GM23338 (cell line): ENCODE results near the gene MRO. TPM values are rescaled to one million over a fixed set of nuclear protein-coding genes. Genes with fewer than 3 reads are reported as not detected.

Source experiments
- ATAC-seq: fragments of 200-7000 bp; cut with Tn5 transposase; 3 replicates; pipeline ENCODE4 v1.9.1; 2020
- DNase-seq: peaks from one replicate; pipeline ENCODE4 v3.0.0-alpha.2; 2015; ENCODE audit warnings: low spot score
- H2AFZ ChIP-seq: fragments of 200-600 bp; sonication (generic); 2 replicates; pipeline ENCODE4 v1.8.0; 2016; ENCODE audit warnings: antibody characterized with exemption, mild to moderate bottlenecking, moderate library complexity
- H3F3A ChIP-seq: fragments of 200-600 bp; sonication (generic); replicated peaks from 2 replicates; pipeline ENCODE4 v1.8.0; 2017; ENCODE audit warnings: antibody characterized with exemption, mixed run types, low read depth
- H3K27ac ChIP-seq: fragments of 200-600 bp; sonication (generic); 2 replicates; pipeline ENCODE4 v1.6.1; 2016; ENCODE audit warnings: low read depth
- H3K27me3 ChIP-seq: fragments of 200-600 bp; sonication (generic); 2 replicates; pipeline ENCODE4 v1.8.0; 2016; ENCODE audit warnings: mild to moderate bottlenecking, mixed run types, moderate library complexity; ENCODE audit not compliant: insufficient read depth
- H3K36me3 ChIP-seq: fragments of 200-600 bp; sonication (generic); 2 replicates; pipeline ENCODE4 v1.8.0; 2016; ENCODE audit warnings: mild to moderate bottlenecking; ENCODE audit not compliant: insufficient read depth
- H3K4me1 ChIP-seq: fragments of 200-600 bp; sonication (generic); 2 replicates; pipeline ENCODE4 v1.8.0; 2016; ENCODE audit warnings: mild to moderate bottlenecking, moderate library complexity; ENCODE audit not compliant: insufficient read depth
- H3K4me2 ChIP-seq: fragments of 200-600 bp; sonication (generic); 2 replicates; pipeline ENCODE4 v1.7.1; 2017; ENCODE audit warnings: mixed run types
- H3K4me3 ChIP-seq: fragments of 200-600 bp; sonication (generic); 2 replicates; pipeline ENCODE4 v1.6.1; 2016; ENCODE audit warnings: mixed run types
- H3K79me2 ChIP-seq: fragments of 200-600 bp; sonication (generic); replicated peaks from 2 replicates; pipeline ENCODE4 v1.8.0; 2017; ENCODE audit warnings: mild to moderate bottlenecking; ENCODE audit not compliant: insufficient read depth
- H3K9me2 ChIP-seq: fragments of 200-600 bp; sonication (generic); 2 replicates; pipeline ENCODE4 v1.8.0; 2017; ENCODE audit not compliant: insufficient read depth
- H4K20me1 ChIP-seq: fragments of 200-600 bp; sonication (generic); replicated peaks from 2 replicates; pipeline ENCODE4 v1.8.0; 2017; ENCODE audit warnings: mild to moderate bottlenecking; ENCODE audit not compliant: insufficient read depth
- H3K27ac Mint-ChIP-seq: 2 replicates; pipeline ENCODE4 v1.8.0; 2020; ENCODE audit warnings: inconsistent platforms, mild to moderate bottlenecking, moderate library complexity, mixed read lengths
- H3K27me3 Mint-ChIP-seq: 3 replicates; pipeline ENCODE4 v1.8.0; 2022; ENCODE audit warnings: low read depth, mild to moderate bottlenecking, moderate library complexity, mixed read lengths, inconsistent platforms; ENCODE audit not compliant: insufficient read depth, poor library complexity
- H3K36me3 Mint-ChIP-seq: 3 replicates; pipeline ENCODE4 v1.8.0; 2021; ENCODE audit warnings: low read depth, mild to moderate bottlenecking, inconsistent platforms, moderate library complexity, mixed read lengths
- H3K4me1 Mint-ChIP-seq: 3 replicates; pipeline ENCODE4 v1.8.0; 2020; ENCODE audit warnings: mild to moderate bottlenecking, inconsistent platforms, mixed read lengths
- H3K4me3 Mint-ChIP-seq: 3 replicates; pipeline ENCODE4 v1.8.0; 2021; ENCODE audit warnings: moderate library complexity, mild to moderate bottlenecking, inconsistent platforms, mixed read lengths
- H3K9me3 Mint-ChIP-seq: 3 replicates; pipeline ENCODE4 v1.8.0; 2020; ENCODE audit warnings: moderate library complexity, mild to moderate bottlenecking, inconsistent platforms, mixed read lengths
- CREB1 ChIP-seq: fragments of 250-450 bp; sonication (Bioruptor Pico); IDR thresholded peaks from 2 replicates; pipeline ENCODE4 v1.5.0; 2020; ENCODE audit warnings: low read depth, mild to moderate bottlenecking, moderate library complexity
- CTCF ChIP-seq, 2 experiments: fragments of 200-600 bp in 1 of 2; sonication (generic) in 1 of 2; conservative IDR thresholded peaks; 2 replicates each; pipeline versions ENCODE4 v1.5.1 to v1.6.1; 2016 to 2017; ENCODE audit warnings: antibody characterized with exemption in 2 of 2, low read depth in 2 of 2, mild to moderate bottlenecking in 2 of 2, moderate library complexity in 1 of 2
- EZH2 ChIP-seq: fragments of 200-600 bp; sonication (generic); IDR thresholded peaks from one replicate; pipeline ENCODE4 v1.8.0; 2017; ENCODE audit warnings: antibody characterized with exemption, mild to moderate bottlenecking, low read depth; ENCODE audit not compliant: unreplicated experiment
- EZH2phosphoT487 ChIP-seq: fragments of 200-600 bp; sonication (generic); IDR thresholded peaks from one replicate; pipeline ENCODE4 v1.8.1; 2018; ENCODE audit warnings: antibody characterized with exemption; ENCODE audit not compliant: unreplicated experiment
- JUNB ChIP-seq: IDR thresholded peaks from one replicate; pipeline ENCODE4 v1.6.1; 2016; ENCODE audit warnings: antibody characterized with exemption; ENCODE audit not compliant: unreplicated experiment
- NANOG ChIP-seq: IDR thresholded peaks from 2 replicates; pipeline ENCODE4 v1.6.1; 2016; ENCODE audit warnings: antibody characterized with exemption, borderline replicate concordance
- POLR2AphosphoS5 ChIP-seq: IDR thresholded peaks from 2 replicates; pipeline ENCODE4 v1.6.1; 2016; ENCODE audit warnings: antibody characterized with exemption, low read depth
- REST ChIP-seq: IDR thresholded peaks from one replicate; pipeline ENCODE4 v1.6.1; 2018; ENCODE audit warnings: antibody characterized with exemption; ENCODE audit not compliant: unreplicated experiment
- STAT1 ChIP-seq: IDR thresholded peaks from one replicate; pipeline ENCODE4 v1.6.1; 2016; ENCODE audit warnings: antibody characterized with exemption; ENCODE audit not compliant: unreplicated experiment
- ZNF114 ChIP-seq: fragments of 250-450 bp; sonication (Bioruptor Pico); IDR thresholded peaks from 2 replicates; pipeline ENCODE4 v1.5.0; 2020; ENCODE audit warnings: mild to moderate bottlenecking, moderate library complexity
- ZNF331 ChIP-seq: fragments of 250-450 bp; sonication (Bioruptor Pico); IDR thresholded peaks from 2 replicates; pipeline ENCODE4 v1.5.0; 2020; ENCODE audit warnings: low read depth, mild to moderate bottlenecking, moderate library complexity
- polyA plus RNA-seq: library from polyadenylated mRNA; unstranded; fragments of >200 nt; fragmentation: Nextera tagmentation; extraction: Ambion mirVana; gene quantifications from 2 replicates; pipeline ENCODE4 v1.2.1, GENCODE V29; 2016
- total RNA-seq: library from RNA; depleted of rRNA; stranded (reverse); fragments of >200 nt; shearing (Covaris generic); gene quantifications from 2 replicates; pipeline ENCODE4 v1.2.3, GENCODE V29; 2014
- TF ChIP-seq, protein P1 (sequence below): IDR thresholded peaks from 2 replicates; pipeline ENCODE4 v1.6.1; 2016; ENCODE audit warnings: antibody characterized with exemption

MRO gene
- total and polyA plus RNA-seq, 2 experiments from 2014 or later = 0.78 to 0.80 TPM

DNA sequence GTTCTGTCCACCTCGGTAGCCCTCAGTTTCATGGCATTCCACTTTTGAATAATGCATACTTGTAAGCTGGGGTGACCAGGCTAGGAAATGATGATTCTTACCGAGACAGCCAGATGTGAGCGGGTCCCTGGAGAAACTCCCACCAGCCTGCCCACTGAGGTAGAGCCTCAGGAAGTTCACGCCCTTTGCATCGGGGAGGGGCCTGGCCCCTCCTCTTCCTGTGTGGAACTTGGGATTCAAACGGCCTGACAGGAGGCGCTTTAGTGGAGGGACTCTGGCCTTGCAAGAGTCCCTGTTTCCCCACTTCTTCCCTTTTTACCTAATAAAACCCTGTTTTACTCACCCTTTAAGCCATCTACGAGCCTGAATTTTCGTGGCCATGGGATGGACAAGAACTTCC, 44.6 kb downstream of the MRO start:
- Mint-ChIP-seq H3K4me3 (no peak overlapping the region), H3K4me1 (peaks cover 8% of the 10 kb centered on the region), H3K27ac (no peak overlapping the region), H3K9me3 (peaks cover 6% of the 10 kb centered on the region; the same call in 1 of the 3 replicates), H3K36me3 (no peaks in the 10 kb centered on the region), H3K27me3 (no peaks in the 10 kb centered on the region)
- Histone ChIP-seq H3K9me2 (peaks cover 10% of the 10 kb centered on the region; the same call in 1 of the 2 replicates), H2AFZ (peak overlapping the region; percentile 53; the same call in 1 of the 2 replicates), H3K4me1 (no peaks in the 10 kb centered on the region; the same call in 1 of the 2 replicates), H3K27me3 (no peaks in the 10 kb centered on the region), H3K4me2 (no peak overlapping the region), H3F3A (no peaks in the 10 kb centered on the region), H3K79me2 (no peaks in the 10 kb centered on the region), H3K27ac (no peak overlapping the region), H4K20me1 (no peaks in the 10 kb centered on the region), H3K36me3 (no peaks in the 10 kb centered on the region; the same call in 1 of the 2 replicates), H3K4me3 (no peak overlapping the region)
- ATAC-seq (peak; percentile 21; the same call in 1 of the 3 replicates), DNase-seq (peak; percentile 20)
- TF ChIP-seq JUNB (no peak), EZH2phosphoT487 (no peak), ZNF114 (CRISPR knock-in tag) (no peak), ZNF331 (no peak), CREB1 (no peak)
- TF ChIP-seq, protein P1, sequence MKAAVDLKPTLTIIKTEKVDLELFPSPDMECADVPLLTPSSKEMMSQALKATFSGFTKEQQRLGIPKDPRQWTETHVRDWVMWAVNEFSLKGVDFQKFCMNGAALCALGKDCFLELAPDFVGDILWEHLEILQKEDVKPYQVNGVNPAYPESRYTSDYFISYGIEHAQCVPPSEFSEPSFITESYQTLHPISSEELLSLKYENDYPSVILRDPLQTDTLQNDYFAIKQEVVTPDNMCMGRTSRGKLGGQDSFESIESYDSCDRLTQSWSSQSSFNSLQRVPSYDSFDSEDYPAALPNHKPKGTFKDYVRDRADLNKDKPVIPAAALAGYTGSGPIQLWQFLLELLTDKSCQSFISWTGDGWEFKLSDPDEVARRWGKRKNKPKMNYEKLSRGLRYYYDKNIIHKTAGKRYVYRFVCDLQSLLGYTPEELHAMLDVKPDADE = no peak

- Histone ChIP-seq H3F3A (no peaks in the 10 kb centered on the region), H3K4me2 (no peak overlapping the region), H3K27ac (no peak overlapping the region), H2AFZ (no peak overlapping the region), H3K4me1 (no peaks in the 10 kb centered on the region), H3K36me3 (no peaks in the 10 kb centered on the region; the same call in 1 of the 2 replicates), H3K27me3 (no peaks in the 10 kb centered on the region), H3K9me2 (peaks cover 17% of the 10 kb centered on the region), H3K4me3 (no peak overlapping the region), H3K79me2 (no peaks in the 10 kb centered on the region), H4K20me1 (no peaks in the 10 kb centered on the region)
- Mint-ChIP-seq H3K9me3 (peaks cover 36% of the 10 kb centered on the region), H3K4me1 (no peaks in the 10 kb centered on the region), H3K4me3 (no peak overlapping the region), H3K27me3 (no peaks in the 10 kb centered on the region), H3K27ac (no peak overlapping the region), H3K36me3 (peaks cover 10% of the 10 kb centered on the region; the same call in 2 of the 3 replicates)
- DNase-seq (no peak), ATAC-seq (no peak)
- TF ChIP-seq POLR2AphosphoS5 (no peak), NANOG (no peak), CTCF (conservative IDR thresholded peaks at IDR 0.05; ENCODE audit: low read depth in 2 of 2) (no peak), REST (no peak), ZNF114 (CRISPR knock-in tag) (no peak), CREB1 (no peak), STAT1 (no peak), EZH2phosphoT487 (no peak), JUNB (no peak), EZH2 (no peak)
- TF ChIP-seq, protein P1 = no peak
Observed at GRCh38 chr18:50769463-50769862, 50.4 kb downstream of the MRO start.
